SJSA1 (cell line): ENCODE measurements around the gene C12orf54. TPM values are rescaled to one million over a fixed set of nuclear protein-coding genes. Genes with fewer than 3 reads are reported as not detected.
"Not testable (repeated sequence)": the region's sequence is repeated elsewhere in the genome, so short reads cannot be mapped to it uniquely, and the experiment has no call there.

ENCODE experiments used
- DNase-seq, 2 experiments: peaks; one replicate each; pipeline ENCODE4 v3.0.0-alpha.2; 2015 to 2020; ENCODE audit warnings: low spot score in 2 of 2, low read depth in 1 of 2
- H3K27ac ChIP-seq: fragments of 250-450 bp; sonication (Bioruptor Pico); 2 replicates; pipeline ENCODE4 v1.5.1; 2020; ENCODE audit warnings: mild to moderate bottlenecking, moderate library complexity
- H3K27me3 ChIP-seq: fragments of 250-450 bp; sonication (Bioruptor Pico); replicated peaks from 2 replicates; pipeline ENCODE4 v1.5.1; 2020; ENCODE audit warnings: mild to moderate bottlenecking, moderate library complexity
- H3K36me3 ChIP-seq: fragments of 250-450 bp; sonication (Bioruptor Pico); 2 replicates; pipeline ENCODE4 v1.5.1; 2020; ENCODE audit warnings: mild to moderate bottlenecking
- H3K4me1 ChIP-seq: fragments of 250-450 bp; sonication (Bioruptor Pico); replicated peaks from 2 replicates; pipeline ENCODE4 v1.6.1; 2021; ENCODE audit warnings: mild to moderate bottlenecking
- H3K4me3 ChIP-seq: fragments of 250-450 bp; sonication (Bioruptor Pico); 2 replicates; pipeline ENCODE4 v1.5.1; 2020; ENCODE audit warnings: mild to moderate bottlenecking
- H3K9me3 ChIP-seq: fragments of 250-450 bp; sonication (Bioruptor Pico); replicated peaks from 2 replicates; pipeline ENCODE4 v1.5.1; 2020; ENCODE audit warnings: mild to moderate bottlenecking
- total RNA-seq: library from RNA; depleted of rRNA; stranded (reverse); fragments of >200 nt; shearing (Covaris generic); gene quantifications from 2 replicates; pipeline ENCODE4 v1.2.3, GENCODE V29; 2014

The C12orf54 gene
- total RNA-seq, 1 experiment from 2014 or later = 0.53 TPM

GRCh38 chr12:48473061-48473460, 9.2 kb upstream of the C12orf54 start:
- Histone ChIP-seq H3K9me3 (0 out of 2 replicates have a peak, but pooled peaks cover 3% of the 10 kb centered on the region), H3K27me3 (no peaks in the 10 kb centered on the region), H3K4me1 (no peaks in the 10 kb centered on the region), H3K4me3 (no peak overlapping the region), H3K27ac (no peak overlapping the region), H3K36me3 (no peaks in the 10 kb centered on the region)
- DNase-seq = no peak

- H3K9me3 ChIP-seq, DNase-seq, H3K27me3 ChIP-seq, H3K36me3 ChIP-seq, H3K4me1 ChIP-seq, H3K27ac ChIP-seq, H3K4me3 ChIP-seq: not testable (repeated sequence)
Observed at GRCh38 chr12:48474497-48474896, 7.8 kb upstream of the C12orf54 start.

- no peak for DNase-seq
- H3K27me3 ChIP-seq = no peaks in the 10 kb centered on the region
- no peaks in the 10 kb centered on the region for H3K4me1 ChIP-seq
Observed at GRCh38 chr12:48482930-48483329, 632 bp downstream of the C12orf54 start.

GRCh38 chr12:48486261-48486660, 4.0 kb downstream of the C12orf54 start:
- Histone ChIP-seq H3K27me3 (no peaks in the 10 kb centered on the region), H3K27ac (no peak overlapping the region), H3K36me3 (no peaks in the 10 kb centered on the region), H3K4me3 (no peak overlapping the region), H3K9me3 (no peaks in the 10 kb centered on the region), H3K4me1 (0 out of 2 replicates have a peak, but pooled peaks cover 4% of the 10 kb centered on the region)
- no peak for DNase-seq

More at GRCh38 chr12:48482930-48483329, 632 bp downstream of the C12orf54 start:
- H3K27ac ChIP-seq = no peak overlapping the region
- H3K36me3 ChIP-seq = no peaks in the 10 kb centered on the region
- no peaks in the 10 kb centered on the region for H3K9me3 ChIP-seq
- no peak overlapping the region for H3K4me3 ChIP-seq

GRCh38 chr12:48486679-48487078, 4.4 kb downstream of the C12orf54 start:
- Histone ChIP-seq H3K4me1 (0 out of 2 replicates have a peak, but pooled peaks cover 4% of the 10 kb centered on the region), H3K27me3 (no peaks in the 10 kb centered on the region), H3K4me3 (no peak overlapping the region), H3K27ac (no peak overlapping the region), H3K36me3 (no peaks in the 10 kb centered on the region), H3K9me3 (no peaks in the 10 kb centered on the region)
- no peak for DNase-seq

- H3K9me3 ChIP-seq = no peaks in the 10 kb centered on the region
- no peak overlapping the region for H3K27ac ChIP-seq
- no peak overlapping the region for H3K4me3 ChIP-seq
- no peaks in the 10 kb centered on the region for H3K27me3 ChIP-seq
- DNase-seq = peak in 1 of 2 experiments; percentile 15
- no peaks in the 10 kb centered on the region for H3K36me3 ChIP-seq
- H3K4me1 ChIP-seq = 0 out of 2 replicates have a peak, but pooled peaks cover 4% of the 10 kb centered on the region
Observed at GRCh38 chr12:48489012-48489411, 6.7 kb downstream of the C12orf54 start.

- not testable (repeated sequence) for H3K36me3 ChIP-seq, H3K9me3 ChIP-seq
Observed at GRCh38 chr12:48489456-48489855, 7.2 kb downstream of the C12orf54 start.

GRCh38 chr12:48500281-48500680, 18.0 kb downstream of the C12orf54 start:
- not testable (repeated sequence) for H3K4me1 ChIP-seq, H3K4me3 ChIP-seq, H3K27ac ChIP-seq, H3K36me3 ChIP-seq, DNase-seq, H3K9me3 ChIP-seq, H3K27me3 ChIP-seq

More at GRCh38 chr12:48489456-48489855, 7.2 kb downstream of the C12orf54 start:
- H3K27ac ChIP-seq, DNase-seq, H3K4me1 ChIP-seq, H3K4me3 ChIP-seq, H3K27me3 ChIP-seq: not testable (repeated sequence)

- not testable (repeated sequence) for H3K36me3 ChIP-seq, H3K27me3 ChIP-seq, DNase-seq
Observed at GRCh38 chr12:48506836-48507235, 24.5 kb downstream of the C12orf54 start.

GRCh38 chr12:48508987-48509386, 26.7 kb downstream of the C12orf54 start:
- no peak for DNase-seq
- Histone ChIP-seq H3K27me3 (peaks cover 4% of the 10 kb centered on the region), H3K36me3 (no peaks in the 10 kb centered on the region), H3K4me3 (no peak overlapping the region), H3K4me1 (no peaks in the 10 kb centered on the region), H3K27ac (no peak overlapping the region), H3K9me3 (no peaks in the 10 kb centered on the region)

More at GRCh38 chr12:48506836-48507235, 24.5 kb downstream of the C12orf54 start:
- not testable (repeated sequence) for H3K9me3 ChIP-seq, H3K4me1 ChIP-seq, H3K4me3 ChIP-seq, H3K27ac ChIP-seq

GRCh38 chr12:48510111-48510510, 27.8 kb downstream of the C12orf54 start:
- no peak for DNase-seq
- H3K36me3 ChIP-seq = no peaks in the 10 kb centered on the region
- peaks cover 4% of the 10 kb centered on the region for H3K27me3 ChIP-seq
- H3K27ac ChIP-seq = no peak overlapping the region
- H3K4me1 ChIP-seq = no peaks in the 10 kb centered on the region
- H3K4me3 ChIP-seq = no peak overlapping the region
- H3K9me3 ChIP-seq = no peaks in the 10 kb centered on the region

GRCh38 chr12:48512855-48513254, 30.6 kb downstream of the C12orf54 start:
- no peak for DNase-seq

GRCh38 chr12:48514728-48515127, 32.4 kb downstream of the C12orf54 start:
- Histone ChIP-seq H3K9me3 (no peaks in the 10 kb centered on the region), H3K4me3 (no peak overlapping the region), H3K27me3 (no peaks in the 10 kb centered on the region; the same call in 1 of the 2 replicates), H3K4me1 (no peaks in the 10 kb centered on the region), H3K27ac (no peak overlapping the region), H3K36me3 (no peaks in the 10 kb centered on the region)
- DNase-seq = no peak

More at GRCh38 chr12:48512855-48513254, 30.6 kb downstream of the C12orf54 start:
- Histone ChIP-seq H3K27ac (no peak overlapping the region), H3K36me3 (no peaks in the 10 kb centered on the region), H3K9me3 (no peaks in the 10 kb centered on the region), H3K4me1 (no peaks in the 10 kb centered on the region), H3K27me3 (peaks cover 2% of the 10 kb centered on the region), H3K4me3 (no peak overlapping the region)

GRCh38 chr12:48520381-48520780, 38.1 kb downstream of the C12orf54 start:
- not testable (repeated sequence) for H3K9me3 ChIP-seq, H3K4me1 ChIP-seq, H3K4me3 ChIP-seq, DNase-seq, H3K36me3 ChIP-seq, H3K27ac ChIP-seq, H3K27me3 ChIP-seq

- Histone ChIP-seq H3K9me3 (no peaks in the 10 kb centered on the region), H3K27ac (no peak within 1 kb of the TSS), H3K4me1 (no peaks in the 10 kb centered on the region), H3K27me3 (peaks cover 17% of the 10 kb centered on the region), H3K4me3 (no peak within 1 kb of the TSS), H3K36me3 (no peaks in the 10 kb centered on the region)
- no peak for DNase-seq
Observed at GRCh38 chr12:48525332-48525731, 43.0 kb downstream of the C12orf54 start, which contains the start of gene OR8S1. TSS of gene OR8S1 (plus strand) at chr12:48525632. CDS start at chr12:48525632, 0 bp downstream.
